WTC11 (cell line): ENCODE results near the gene TMEM86A. TPM values are rescaled to one million over a fixed set of nuclear protein-coding genes. Genes with fewer than 3 reads are reported as not detected.

Experiments
- ATAC-seq: fragments of 200-7000 bp; cut with Tn5 transposase; 2 replicates; pipeline ENCODE4 v1.10.0; 2021; ENCODE audit warnings: mild to moderate bottlenecking, moderate library complexity
- CTCF ChIA-PET: fragments of 300-600 bp; sonication (Branson Sonifier 250); formaldehyde crosslinking; loops from one replicate; lab custom pipeline; 2021; ENCODE audit warnings: antibody characterized with exemption; lab: Charles Lee
- POLR2A ChIA-PET: fragments of 350-600 bp; sonication (Branson Sonifier 250); formaldehyde crosslinking; loops from one replicate; lab custom pipeline; 2021; ENCODE audit warnings: antibody characterized with exemption; lab: Charles Lee
- DNase-seq: peaks from one replicate; pipeline ENCODE4 v3.0.0; 2021; ENCODE audit warnings: low spot score
- H3K27ac Mint-ChIP-seq: 2 replicates; pipeline ENCODE4 v1.8.0; 2021; ENCODE audit warnings: mixed read lengths
- H3K27me3 Mint-ChIP-seq: 2 replicates; pipeline ENCODE4 v1.8.0; 2021; ENCODE audit warnings: low read depth, mild to moderate bottlenecking, moderate library complexity, mixed read lengths
- H3K36me3 Mint-ChIP-seq: 2 replicates; pipeline ENCODE4 v1.8.0; 2021; ENCODE audit warnings: mixed read lengths
- H3K4me1 Mint-ChIP-seq: 2 replicates; pipeline ENCODE4 v1.8.0; 2022; ENCODE audit warnings: mixed read lengths
- H3K4me3 Mint-ChIP-seq: 2 replicates; pipeline ENCODE4 v1.8.0; 2021; ENCODE audit warnings: mild to moderate bottlenecking, moderate library complexity, mixed read lengths
- H3K9me3 Mint-ChIP-seq: 2 replicates; pipeline ENCODE4 v1.8.0; 2021; ENCODE audit warnings: mixed read lengths
- CBFB ChIP-seq: sonication (generic); formaldehyde crosslinking; IDR thresholded peaks from 2 replicates; pipeline ENCODE4 v1.8.1; 2022; ENCODE audit warnings: mild to moderate bottlenecking, low read depth, missing genetic modification reagents
- FOXP1 ChIP-seq: sonication (generic); formaldehyde crosslinking; IDR thresholded peaks from 2 replicates; pipeline ENCODE4 v1.8.0; 2022; ENCODE audit warnings: missing genetic modification reagents, mild to moderate bottlenecking, moderate library complexity, borderline replicate concordance
- GTF2I ChIP-seq: fragments of 250-450 bp; sonication (Bioruptor Pico); conservative IDR thresholded peaks from 2 replicates; pipeline ENCODE4 v1.4.0; 2021; ENCODE audit warnings: mild to moderate bottlenecking
- IRF2 ChIP-seq: sonication (generic); formaldehyde crosslinking; IDR thresholded peaks from 2 replicates; pipeline ENCODE4 v1.8.0; 2022; ENCODE audit warnings: low read depth, missing genetic modification reagents, borderline replicate concordance
- JAZF1 ChIP-seq: fragments of 250-450 bp; sonication (Bioruptor Pico); IDR thresholded peaks from 2 replicates; pipeline ENCODE4 v1.9.0; 2021; ENCODE audit warnings: moderate library complexity, mild to moderate bottlenecking, inconsistent platforms
- JUN ChIP-seq: sonication (generic); formaldehyde crosslinking; IDR thresholded peaks from 2 replicates; pipeline ENCODE4 v1.8.0; 2023; ENCODE audit warnings: mild to moderate bottlenecking, missing genetic modification reagents
- MYBL2 ChIP-seq: sonication (generic); formaldehyde crosslinking; IDR thresholded peaks from 2 replicates; pipeline ENCODE4 v1.8.1; 2023; ENCODE audit warnings: mild to moderate bottlenecking, moderate library complexity, missing genetic modification reagents
- NR1H2 ChIP-seq: sonication (generic); formaldehyde crosslinking; IDR thresholded peaks from 2 replicates; pipeline ENCODE4 v1.9.0; 2021; ENCODE audit warnings: mild to moderate bottlenecking, moderate library complexity, missing genetic modification reagents
- NR3C1 ChIP-seq: sonication (generic); formaldehyde crosslinking; conservative IDR thresholded peaks from 2 replicates; pipeline ENCODE4 v1.8.1; 2023; ENCODE audit warnings: low read depth, mild to moderate bottlenecking, missing genetic modification reagents
- SMAD3 ChIP-seq: sonication (generic); formaldehyde crosslinking; IDR thresholded peaks from 2 replicates; pipeline ENCODE4 v1.8.0; 2022; ENCODE audit warnings: missing genetic modification reagents, mild to moderate bottlenecking, borderline replicate concordance
- SMAD4 ChIP-seq: sonication (generic); formaldehyde crosslinking; IDR thresholded peaks from 2 replicates; pipeline ENCODE4 v1.8.0; 2022; ENCODE audit warnings: mild to moderate bottlenecking, missing genetic modification reagents
- ZBTB21 ChIP-seq: sonication (generic); formaldehyde crosslinking; IDR thresholded peaks from 2 replicates; pipeline ENCODE4 v1.8.1; 2023; ENCODE audit warnings: mild to moderate bottlenecking, missing genetic modification reagents, borderline replicate concordance
- ZNF121 ChIP-seq: sonication (generic); formaldehyde crosslinking; IDR thresholded peaks from 2 replicates; pipeline ENCODE4 v1.8.0; 2023; ENCODE audit warnings: missing genetic modification reagents
- ZNF396 ChIP-seq: fragments of 250-450 bp; sonication (Bioruptor Pico); IDR thresholded peaks from 2 replicates; pipeline ENCODE4 v1.8.0; 2021; ENCODE audit warnings: mild to moderate bottlenecking, moderate library complexity, borderline replicate concordance
- total RNA-seq: library from RNA; stranded (reverse); gene quantifications from 3 replicates; pipeline ENCODE4 v1.2.3, GENCODE V29; 2021
- TF ChIP-seq, protein P1 (sequence below): sonication (generic); formaldehyde crosslinking; IDR thresholded peaks from 2 replicates; pipeline ENCODE4 v1.8.1; 2023; ENCODE audit warnings: mild to moderate bottlenecking, moderate library complexity, missing genetic modification reagents
- TF ChIP-seq, protein P2 (sequence below): sonication (generic); formaldehyde crosslinking; IDR thresholded peaks from 2 replicates; pipeline ENCODE4 v1.8.0; 2022; ENCODE audit warnings: mild to moderate bottlenecking, missing genetic modification reagents
- TF ChIP-seq, protein P3 (sequence below): fragments of 250-450 bp; sonication (Bioruptor Pico); IDR thresholded peaks from 2 replicates; pipeline ENCODE4 v1.8.0; 2021; ENCODE audit warnings: mild to moderate bottlenecking
- TF ChIP-seq, protein P4 (sequence below): fragments of 250-450 bp; sonication (Bioruptor Pico); IDR thresholded peaks from 2 replicates; pipeline ENCODE4 v1.9.0; 2021; ENCODE audit warnings: mild to moderate bottlenecking, borderline replicate concordance
- TF ChIP-seq, protein P5 (sequence below): sonication (generic); formaldehyde crosslinking; IDR thresholded peaks from 2 replicates; pipeline ENCODE4 v1.8.0; 2023; ENCODE audit warnings: mild to moderate bottlenecking, missing genetic modification reagents
- TF ChIP-seq, protein P6 (sequence below): sonication (generic); formaldehyde crosslinking; IDR thresholded peaks from 2 replicates; pipeline ENCODE4 v1.8.1; 2023; ENCODE audit warnings: mild to moderate bottlenecking, missing genetic modification reagents, moderate library complexity

TMEM86A gene
- total RNA-seq, 1 experiment from 2014 or later, result 1.7 TPM

DNA sequence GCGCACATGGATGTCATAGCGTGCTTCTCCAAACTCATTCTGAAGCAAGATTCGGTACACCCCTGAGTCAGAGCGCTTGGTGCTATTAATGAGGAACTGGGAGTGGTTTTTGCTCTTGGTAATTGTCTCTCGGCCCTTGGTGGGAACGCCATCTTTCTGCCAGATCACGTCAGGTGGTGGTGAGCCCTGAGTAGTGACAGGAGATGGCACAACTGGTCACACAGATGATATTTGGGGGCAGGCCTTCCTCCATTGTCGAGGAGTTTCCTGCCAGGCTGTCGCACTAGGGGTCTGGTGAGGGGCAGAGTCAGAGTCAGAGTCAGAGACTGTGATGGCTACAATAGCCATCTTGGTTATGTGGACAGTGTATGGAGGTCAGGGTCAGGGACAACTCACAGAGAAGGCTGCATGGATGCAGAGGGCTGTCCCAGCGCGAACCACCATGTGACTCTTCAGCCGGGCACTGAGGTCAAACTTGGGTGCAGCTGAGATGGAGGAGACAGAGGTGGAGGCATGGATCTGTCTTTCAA is 9.3 kb downstream of the TMEM86A start (continued):
- TF ChIP-seq, protein P1, sequence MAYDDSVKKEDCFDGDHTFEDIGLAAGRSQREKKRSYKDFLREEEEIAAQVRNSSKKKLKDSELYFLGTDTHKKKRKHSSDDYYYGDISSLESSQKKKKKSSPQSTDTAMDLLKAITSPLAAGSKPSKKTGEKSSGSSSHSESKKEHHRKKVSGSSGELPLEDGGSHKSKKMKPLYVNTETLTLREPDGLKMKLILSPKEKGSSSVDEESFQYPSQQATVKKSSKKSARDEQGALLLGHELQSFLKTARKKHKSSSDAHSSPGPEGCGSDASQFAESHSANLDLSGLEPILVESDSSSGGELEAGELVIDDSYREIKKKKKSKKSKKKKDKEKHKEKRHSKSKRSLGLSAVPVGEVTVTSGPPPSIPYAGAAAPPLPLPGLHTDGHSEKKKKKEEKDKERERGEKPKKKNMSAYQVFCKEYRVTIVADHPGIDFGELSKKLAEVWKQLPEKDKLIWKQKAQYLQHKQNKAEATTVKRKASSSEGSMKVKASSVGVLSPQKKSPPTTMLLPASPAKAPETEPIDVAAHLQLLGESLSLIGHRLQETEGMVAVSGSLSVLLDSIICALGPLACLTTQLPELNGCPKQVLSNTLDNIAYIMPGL, result no peak
- TF ChIP-seq CBFB, result no peak
- TF ChIP-seq ZBTB21 (CRISPR knock-in tag), result no peak
- TF ChIP-seq, protein P2, sequence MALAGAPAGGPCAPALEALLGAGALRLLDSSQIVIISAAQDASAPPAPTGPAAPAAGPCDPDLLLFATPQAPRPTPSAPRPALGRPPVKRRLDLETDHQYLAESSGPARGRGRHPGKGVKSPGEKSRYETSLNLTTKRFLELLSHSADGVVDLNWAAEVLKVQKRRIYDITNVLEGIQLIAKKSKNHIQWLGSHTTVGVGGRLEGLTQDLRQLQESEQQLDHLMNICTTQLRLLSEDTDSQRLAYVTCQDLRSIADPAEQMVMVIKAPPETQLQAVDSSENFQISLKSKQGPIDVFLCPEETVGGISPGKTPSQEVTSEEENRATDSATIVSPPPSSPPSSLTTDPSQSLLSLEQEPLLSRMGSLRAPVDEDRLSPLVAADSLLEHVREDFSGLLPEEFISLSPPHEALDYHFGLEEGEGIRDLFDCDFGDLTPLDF, result no peak
- TF ChIP-seq NR1H2 (CRISPR knock-in tag), result no peak
- no peak for TF ChIP-seq GTF2I (CRISPR knock-in tag)
- TF ChIP-seq, protein P3, sequence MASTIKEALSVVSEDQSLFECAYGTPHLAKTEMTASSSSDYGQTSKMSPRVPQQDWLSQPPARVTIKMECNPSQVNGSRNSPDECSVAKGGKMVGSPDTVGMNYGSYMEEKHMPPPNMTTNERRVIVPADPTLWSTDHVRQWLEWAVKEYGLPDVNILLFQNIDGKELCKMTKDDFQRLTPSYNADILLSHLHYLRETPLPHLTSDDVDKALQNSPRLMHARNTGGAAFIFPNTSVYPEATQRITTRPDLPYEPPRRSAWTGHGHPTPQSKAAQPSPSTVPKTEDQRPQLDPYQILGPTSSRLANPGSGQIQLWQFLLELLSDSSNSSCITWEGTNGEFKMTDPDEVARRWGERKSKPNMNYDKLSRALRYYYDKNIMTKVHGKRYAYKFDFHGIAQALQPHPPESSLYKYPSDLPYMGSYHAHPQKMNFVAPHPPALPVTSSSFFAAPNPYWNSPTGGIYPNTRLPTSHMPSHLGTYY (CRISPR knock-in tag), result no peak
- no peak for TF ChIP-seq ZNF121
- TF ChIP-seq FOXP1, result no peak
- TF ChIP-seq JUN, result no peak
- TF ChIP-seq ZNF396 (CRISPR knock-in tag), result no peak
- TF ChIP-seq, all 79 proteins: peak for 0

DNA sequence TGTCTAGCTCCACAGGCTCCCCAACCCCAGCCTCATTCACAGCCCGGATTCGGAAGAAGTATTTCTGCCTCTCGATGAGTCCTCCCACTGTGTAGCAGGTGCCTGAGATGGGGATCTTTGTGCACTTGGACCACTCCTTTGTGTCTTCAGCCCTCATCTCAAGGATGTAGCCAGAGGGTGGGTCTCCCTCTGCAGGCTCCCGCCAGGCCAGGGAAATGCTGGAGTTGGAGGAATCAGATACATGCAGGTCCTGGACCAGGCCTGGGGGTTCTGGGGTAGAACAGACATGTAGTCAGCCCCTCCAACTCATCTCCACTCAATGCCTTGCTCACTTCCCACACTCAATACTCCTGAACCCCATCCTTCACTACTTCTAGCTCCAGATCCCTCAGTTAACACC is 10.8 kb downstream of the TMEM86A start:
- DNase-seq (no peak), ATAC-seq (no peak)
- Mint-ChIP-seq H3K27ac (no peak overlapping the region), H3K4me1 (peaks cover 13% of the 10 kb centered on the region), H3K36me3 (no peaks in the 10 kb centered on the region), H3K27me3 (peaks cover 51% of the 10 kb centered on the region), H3K4me3 (no peak overlapping the region), H3K9me3 (no peaks in the 10 kb centered on the region)
- ChIA-PET POLR2A (no interaction called here), CTCF (no interaction called here)
- TF ChIP-seq, protein P4, sequence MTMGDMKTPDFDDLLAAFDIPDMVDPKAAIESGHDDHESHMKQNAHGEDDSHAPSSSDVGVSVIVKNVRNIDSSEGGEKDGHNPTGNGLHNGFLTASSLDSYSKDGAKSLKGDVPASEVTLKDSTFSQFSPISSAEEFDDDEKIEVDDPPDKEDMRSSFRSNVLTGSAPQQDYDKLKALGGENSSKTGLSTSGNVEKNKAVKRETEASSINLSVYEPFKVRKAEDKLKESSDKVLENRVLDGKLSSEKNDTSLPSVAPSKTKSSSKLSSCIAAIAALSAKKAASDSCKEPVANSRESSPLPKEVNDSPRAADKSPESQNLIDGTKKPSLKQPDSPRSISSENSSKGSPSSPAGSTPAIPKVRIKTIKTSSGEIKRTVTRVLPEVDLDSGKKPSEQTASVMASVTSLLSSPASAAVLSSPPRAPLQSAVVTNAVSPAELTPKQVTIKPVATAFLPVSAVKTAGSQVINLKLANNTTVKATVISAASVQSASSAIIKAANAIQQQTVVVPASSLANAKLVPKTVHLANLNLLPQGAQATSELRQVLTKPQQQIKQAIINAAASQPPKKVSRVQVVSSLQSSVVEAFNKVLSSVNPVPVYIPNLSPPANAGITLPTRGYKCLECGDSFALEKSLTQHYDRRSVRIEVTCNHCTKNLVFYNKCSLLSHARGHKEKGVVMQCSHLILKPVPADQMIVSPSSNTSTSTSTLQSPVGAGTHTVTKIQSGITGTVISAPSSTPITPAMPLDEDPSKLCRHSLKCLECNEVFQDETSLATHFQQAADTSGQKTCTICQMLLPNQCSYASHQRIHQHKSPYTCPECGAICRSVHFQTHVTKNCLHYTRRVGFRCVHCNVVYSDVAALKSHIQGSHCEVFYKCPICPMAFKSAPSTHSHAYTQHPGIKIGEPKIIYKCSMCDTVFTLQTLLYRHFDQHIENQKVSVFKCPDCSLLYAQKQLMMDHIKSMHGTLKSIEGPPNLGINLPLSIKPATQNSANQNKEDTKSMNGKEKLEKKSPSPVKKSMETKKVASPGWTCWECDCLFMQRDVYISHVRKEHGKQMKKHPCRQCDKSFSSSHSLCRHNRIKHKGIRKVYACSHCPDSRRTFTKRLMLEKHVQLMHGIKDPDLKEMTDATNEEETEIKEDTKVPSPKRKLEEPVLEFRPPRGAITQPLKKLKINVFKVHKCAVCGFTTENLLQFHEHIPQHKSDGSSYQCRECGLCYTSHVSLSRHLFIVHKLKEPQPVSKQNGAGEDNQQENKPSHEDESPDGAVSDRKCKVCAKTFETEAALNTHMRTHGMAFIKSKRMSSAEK (CRISPR knock-in tag), result no peak
- TF ChIP-seq NR3C1 (CRISPR knock-in tag) (no peak), JAZF1 (no peak), MYBL2 (CRISPR knock-in tag) (no peak), IRF2 (CRISPR knock-in tag) (no peak), CBFB (no peak), SMAD4 (CRISPR knock-in tag) (no peak), SMAD3 (CRISPR knock-in tag) (no peak)
- TF ChIP-seq, protein P5, sequence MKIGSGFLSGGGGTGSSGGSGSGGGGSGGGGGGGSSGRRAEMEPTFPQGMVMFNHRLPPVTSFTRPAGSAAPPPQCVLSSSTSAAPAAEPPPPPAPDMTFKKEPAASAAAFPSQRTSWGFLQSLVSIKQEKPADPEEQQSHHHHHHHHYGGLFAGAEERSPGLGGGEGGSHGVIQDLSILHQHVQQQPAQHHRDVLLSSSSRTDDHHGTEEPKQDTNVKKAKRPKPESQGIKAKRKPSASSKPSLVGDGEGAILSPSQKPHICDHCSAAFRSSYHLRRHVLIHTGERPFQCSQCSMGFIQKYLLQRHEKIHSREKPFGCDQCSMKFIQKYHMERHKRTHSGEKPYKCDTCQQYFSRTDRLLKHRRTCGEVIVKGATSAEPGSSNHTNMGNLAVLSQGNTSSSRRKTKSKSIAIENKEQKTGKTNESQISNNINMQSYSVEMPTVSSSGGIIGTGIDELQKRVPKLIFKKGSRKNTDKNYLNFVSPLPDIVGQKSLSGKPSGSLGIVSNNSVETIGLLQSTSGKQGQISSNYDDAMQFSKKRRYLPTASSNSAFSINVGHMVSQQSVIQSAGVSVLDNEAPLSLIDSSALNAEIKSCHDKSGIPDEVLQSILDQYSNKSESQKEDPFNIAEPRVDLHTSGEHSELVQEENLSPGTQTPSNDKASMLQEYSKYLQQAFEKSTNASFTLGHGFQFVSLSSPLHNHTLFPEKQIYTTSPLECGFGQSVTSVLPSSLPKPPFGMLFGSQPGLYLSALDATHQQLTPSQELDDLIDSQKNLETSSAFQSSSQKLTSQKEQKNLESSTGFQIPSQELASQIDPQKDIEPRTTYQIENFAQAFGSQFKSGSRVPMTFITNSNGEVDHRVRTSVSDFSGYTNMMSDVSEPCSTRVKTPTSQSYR (CRISPR knock-in tag), result no peak
- TF ChIP-seq, protein P6, sequence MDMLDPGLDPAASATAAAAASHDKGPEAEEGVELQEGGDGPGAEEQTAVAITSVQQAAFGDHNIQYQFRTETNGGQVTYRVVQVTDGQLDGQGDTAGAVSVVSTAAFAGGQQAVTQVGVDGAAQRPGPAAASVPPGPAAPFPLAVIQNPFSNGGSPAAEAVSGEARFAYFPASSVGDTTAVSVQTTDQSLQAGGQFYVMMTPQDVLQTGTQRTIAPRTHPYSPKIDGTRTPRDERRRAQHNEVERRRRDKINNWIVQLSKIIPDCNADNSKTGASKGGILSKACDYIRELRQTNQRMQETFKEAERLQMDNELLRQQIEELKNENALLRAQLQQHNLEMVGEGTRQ (CRISPR knock-in tag), result no peak
- TF ChIP-seq, protein P3 (CRISPR knock-in tag), result no peak
